SH-SY5Y (cell line): ENCODE measurements around the gene RNF38.

Experiments
- GATA2 ChIP-seq: IDR thresholded peaks from 2 replicates; pipeline ENCODE4 v1.6.1; 2011; ENCODE audit warnings: mild to moderate bottlenecking, low read depth, low read length
- GATA3 ChIP-seq: IDR thresholded peaks from 2 replicates; pipeline ENCODE4 v1.6.1; 2011; ENCODE audit warnings: low read depth, mild to moderate bottlenecking, low read length, moderate library complexity

Gene RNF38

GRCh38 chr9:36320466-36320865, 79.6 kb downstream of the RNF38 start:
- TF ChIP-seq GATA3, result no peak
- TF ChIP-seq GATA2, result no peak

- TF ChIP-seq GATA3 (no peak), GATA2 (no peak)
Measured at GRCh38 chr9:36319806-36320205, 80.3 kb downstream of the RNF38 start.

- TF ChIP-seq GATA3, result no peak
- no peak for TF ChIP-seq GATA2
Measured at GRCh38 chr9:36319183-36319582, 80.9 kb downstream of the RNF38 start.

GRCh38 chr9:36318212-36318802, 81.8 kb downstream of the RNF38 start:
- no peak for TF ChIP-seq GATA3
- TF ChIP-seq GATA2, result no peak

- TF ChIP-seq GATA2 (no peak), GATA3 (no peak)
Measured at GRCh38 chr9:36317766-36318165, 82.3 kb downstream of the RNF38 start.

- TF ChIP-seq GATA2 (no peak), GATA3 (no peak)
Measured at GRCh38 chr9:36316611-36317317, 83.3 kb downstream of the RNF38 start.

- TF ChIP-seq GATA3 (no peak), GATA2 (no peak)
Measured at GRCh38 chr9:36316049-36316448, 84.0 kb downstream of the RNF38 start.

GRCh38 chr9:36315283-36315682, 84.8 kb downstream of the RNF38 start:
- TF ChIP-seq GATA3 (no peak), GATA2 (no peak)

- TF ChIP-seq GATA2 (no peak), GATA3 (no peak)
Measured at GRCh38 chr9:36314740-36315139, 85.3 kb downstream of the RNF38 start.

GRCh38 chr9:36306471-36307306, 93.4 kb downstream of the RNF38 start:
- TF ChIP-seq GATA2 (no peak), GATA3 (no peak)

- TF ChIP-seq GATA3 (no peak), GATA2 (no peak)
Measured at GRCh38 chr9:36301227-36301626, 98.8 kb downstream of the RNF38 start.

GRCh38 chr9:36298566-36298965, 101.5 kb downstream of the RNF38 start:
- TF ChIP-seq GATA2 (no peak), GATA3 (no peak)

- no peak for TF ChIP-seq GATA3
- no peak for TF ChIP-seq GATA2
Measured at GRCh38 chr9:36297798-36298197, 102.3 kb downstream of the RNF38 start.

- TF ChIP-seq GATA2 (no peak), GATA3 (no peak)
Measured at GRCh38 chr9:36293918-36294317, 106.2 kb downstream of the RNF38 start.
